HG03280 (cell line): ENCODE results near the gene NOL11.
"Not testable (repeated sequence)": the region's sequence is repeated elsewhere in the genome, so short reads cannot be mapped to it uniquely, and the experiment has no call there.

Source experiments
- ATAC-seq: cut with Tn5 transposase; IDR thresholded peaks from one replicate; pipeline ENCODE4 v1.9.1; 2021; ENCODE audit warnings: mild to moderate bottlenecking, moderate library complexity; ENCODE audit not compliant: unreplicated experiment

Gene NOL11

DNA sequence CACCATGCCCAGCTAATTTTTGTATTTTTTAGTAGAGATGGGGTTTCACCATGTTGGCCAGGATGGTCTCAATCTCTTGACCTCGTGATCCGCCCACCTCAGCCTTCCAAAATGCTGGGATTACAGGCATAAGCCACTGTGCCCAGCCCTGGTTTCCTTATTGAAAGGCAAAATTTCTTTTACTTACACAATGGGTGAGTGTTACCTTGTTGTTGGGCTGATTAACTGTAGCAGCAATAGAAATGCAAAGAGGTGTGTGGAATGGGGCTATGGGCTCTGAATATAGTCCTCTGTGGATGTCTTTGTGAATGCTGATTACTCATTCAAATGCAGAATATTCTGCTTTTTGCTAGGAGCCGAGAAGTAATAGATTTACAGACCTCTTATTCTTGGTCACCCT is 34.4 kb downstream of the NOL11 start:
- ATAC-seq = not testable (repeated sequence)

DNA sequence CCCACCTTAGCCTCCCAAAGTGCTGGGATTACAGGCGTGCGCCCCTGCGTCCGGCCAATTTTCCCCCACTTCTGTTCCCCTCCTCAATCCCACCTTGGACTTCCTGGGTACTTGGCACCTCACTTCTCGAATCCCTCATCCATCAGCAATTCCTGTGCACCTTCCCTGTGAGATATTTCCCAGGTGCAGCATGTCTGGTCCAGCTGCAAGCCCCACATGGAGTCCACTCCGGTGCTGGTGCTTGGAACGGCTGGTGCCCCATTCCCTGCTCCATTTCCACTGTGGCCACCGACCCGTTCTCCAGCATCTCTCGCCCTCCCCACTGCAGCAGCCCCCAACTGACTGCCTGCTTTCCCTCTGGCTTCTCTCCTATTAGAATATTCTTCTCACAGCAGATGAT is 35.3 kb downstream of the NOL11 start:
- ATAC-seq = no peak

DNA sequence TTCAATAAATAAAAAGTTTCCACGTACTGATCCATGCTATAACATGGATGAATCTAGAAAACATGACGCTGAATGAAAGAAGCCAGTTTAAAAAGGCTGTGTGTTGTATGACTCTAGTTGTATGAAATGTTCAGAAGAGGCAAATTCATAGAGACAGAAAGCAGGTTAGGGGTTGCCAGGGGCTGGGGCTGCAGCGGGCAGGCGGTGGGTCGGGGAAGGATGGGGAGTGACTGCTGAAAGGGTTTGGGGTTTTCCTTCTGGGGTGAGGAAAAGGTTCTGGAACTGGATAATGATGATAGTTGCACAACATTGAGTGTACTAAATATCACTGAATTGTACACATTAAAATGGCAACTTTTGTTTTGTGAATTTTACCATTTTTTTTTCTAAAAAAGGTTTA is 36.3 kb downstream of the NOL11 start:
- no peak for ATAC-seq

DNA sequence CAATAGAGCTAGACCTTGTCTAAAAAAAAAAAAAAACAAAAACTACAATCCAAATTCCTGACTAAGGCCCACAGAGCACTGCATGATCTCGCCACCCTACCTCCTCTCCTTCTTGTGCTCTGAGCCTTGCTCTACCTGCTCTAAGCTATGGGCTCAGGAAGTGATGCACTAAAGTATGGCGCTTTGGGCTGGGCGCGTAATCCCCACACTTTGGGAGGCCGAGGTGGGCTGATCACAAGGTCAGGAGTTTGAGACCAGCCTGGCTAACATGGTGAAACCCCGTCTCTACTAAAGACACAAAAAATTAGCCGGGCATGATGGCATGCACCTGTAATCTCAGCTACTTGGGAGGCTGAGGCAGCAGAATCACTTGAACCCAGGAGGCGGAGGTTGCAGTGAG is 37.0 kb downstream of the NOL11 start:
- not testable (repeated sequence) for ATAC-seq

DNA sequence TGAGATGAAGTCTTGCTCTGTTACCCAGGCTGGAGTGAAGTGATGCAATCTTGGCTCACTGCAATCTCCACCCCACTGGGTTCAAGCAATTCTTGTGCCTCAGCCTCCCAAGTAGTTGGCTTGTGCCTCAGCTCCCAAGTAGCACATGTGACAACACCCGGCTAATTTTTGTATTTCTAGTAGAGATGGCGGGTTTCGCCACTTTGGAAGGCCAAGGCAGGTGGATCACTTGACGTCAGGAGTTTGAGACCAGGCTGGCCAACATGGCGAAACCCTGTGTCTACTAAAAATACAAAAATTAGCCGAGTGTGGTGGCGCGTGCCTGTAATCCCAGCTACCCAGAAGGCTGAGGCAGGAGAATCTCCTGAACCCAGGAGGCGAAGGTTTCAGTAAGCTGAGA is 39.0 kb downstream of the NOL11 start:
- ATAC-seq = not testable (repeated sequence)

DNA sequence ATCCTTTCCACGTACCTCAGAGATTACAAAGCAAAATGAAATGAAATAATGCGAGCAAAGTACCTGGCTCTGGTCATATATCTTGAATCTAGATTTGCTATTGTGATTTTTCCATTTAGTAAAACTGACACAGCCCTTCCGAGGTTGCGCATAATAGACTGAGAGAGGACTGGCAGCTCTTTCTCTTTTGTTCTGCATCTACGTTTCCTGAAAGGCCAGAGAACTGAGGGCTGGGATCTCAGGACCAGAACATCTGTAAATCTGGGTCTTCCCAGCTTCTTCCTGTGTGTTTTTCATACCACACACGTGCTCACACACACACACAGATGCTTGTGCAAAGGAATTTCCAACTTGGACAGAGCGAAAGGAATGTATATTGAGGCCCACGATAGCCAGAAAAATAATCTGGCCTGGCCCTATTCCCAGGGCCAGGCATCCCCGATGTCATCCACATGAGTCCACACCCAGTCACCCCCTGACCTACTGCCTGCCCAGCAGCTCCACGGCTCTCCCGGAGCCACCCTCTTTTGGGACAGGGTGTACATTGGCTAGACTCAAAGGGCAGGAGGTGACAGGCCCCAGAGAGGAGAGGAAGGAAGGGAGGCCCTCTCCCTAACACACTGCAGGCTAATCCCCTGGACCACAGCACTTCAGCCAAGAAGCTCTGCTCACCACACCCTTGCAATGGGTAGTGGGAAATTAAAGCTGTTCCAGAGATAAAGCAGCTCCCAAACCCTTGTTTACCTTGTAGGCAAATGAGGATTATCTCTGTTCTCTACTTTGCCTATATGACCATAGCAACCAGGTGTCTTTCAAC is 41.8 kb downstream of the NOL11 start:
- ATAC-seq = no peak

DNA sequence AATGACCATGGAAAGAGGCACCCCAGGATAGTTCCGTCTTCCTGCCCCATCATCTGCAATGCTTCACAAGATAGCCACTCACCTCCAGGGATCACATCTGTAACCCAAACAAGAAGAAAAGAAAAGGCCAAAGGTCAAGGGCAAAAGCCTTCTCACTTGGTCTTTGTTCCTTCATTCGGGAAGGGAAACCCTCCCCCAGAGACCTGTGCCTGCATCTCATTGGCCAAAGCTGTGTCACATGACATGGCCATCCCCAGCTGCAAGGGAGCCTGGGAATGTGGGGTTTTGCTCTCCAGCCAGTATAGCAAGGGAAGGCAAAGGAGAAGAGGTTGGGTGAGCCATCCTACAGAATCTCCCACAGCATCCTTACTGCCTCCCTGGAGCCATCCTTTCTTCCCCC is 47.9 kb downstream of the NOL11 start:
- ATAC-seq = no peak

DNA sequence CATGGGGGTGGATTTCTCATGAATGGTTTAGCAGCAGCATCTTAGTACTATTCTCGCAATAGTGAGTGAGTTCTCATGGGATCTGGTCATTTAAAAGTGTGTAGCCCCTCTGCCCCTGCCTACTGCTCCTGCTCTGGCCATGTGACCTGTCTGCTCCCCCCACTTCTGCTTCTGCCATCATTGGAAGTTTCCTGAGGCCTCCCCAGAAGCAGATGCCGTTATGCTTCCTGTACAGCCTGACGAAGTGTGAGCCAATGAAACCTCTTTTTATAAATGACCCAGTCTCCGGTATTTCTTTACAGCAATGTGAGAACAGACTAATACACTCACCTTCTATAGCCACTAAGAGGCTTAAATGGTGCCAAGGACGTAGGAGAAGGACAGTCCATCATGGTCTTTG is 51.5 kb downstream of the NOL11 start:
- ATAC-seq = no peak

DNA sequence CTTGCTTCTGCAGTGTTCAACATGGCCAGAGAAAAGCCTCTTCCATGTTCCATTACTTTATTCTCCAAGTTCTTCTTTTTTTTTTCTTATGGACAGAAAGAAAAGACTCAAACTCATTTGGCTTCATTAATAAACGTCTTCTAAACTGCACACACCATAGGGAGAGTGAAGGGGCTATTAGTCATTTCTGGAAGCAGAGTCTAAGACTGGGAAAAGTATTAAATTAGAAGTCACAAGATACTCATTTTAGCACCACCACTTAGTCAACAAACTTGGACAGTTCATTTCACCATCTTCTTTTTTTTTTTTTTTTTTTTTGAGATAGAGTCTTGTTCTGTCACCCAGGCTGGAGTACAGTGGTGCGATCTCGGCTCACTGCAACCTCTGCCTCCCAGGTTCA is 52.8 kb downstream of the NOL11 start:
- no peak for ATAC-seq

DNA sequence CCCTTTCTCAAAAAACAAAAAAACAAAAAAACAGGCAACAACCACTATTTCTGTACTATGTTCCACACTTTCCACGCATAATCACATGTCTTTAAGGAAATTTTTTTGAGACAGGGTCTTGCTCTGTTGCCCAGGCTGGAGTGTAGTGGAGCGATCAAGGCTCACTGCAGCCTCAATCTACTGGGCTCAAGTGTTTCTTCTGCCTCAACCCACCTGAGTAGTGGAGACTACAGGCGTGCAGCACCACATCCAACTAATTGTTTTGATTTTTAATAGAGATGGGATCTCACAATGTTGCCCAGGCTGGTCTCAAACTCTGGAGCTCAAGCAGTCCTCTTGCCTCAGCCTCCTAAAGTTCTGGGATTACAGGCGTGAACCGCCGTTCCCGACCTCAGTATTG is 54.9 kb downstream of the NOL11 start:
- ATAC-seq = no peak

DNA sequence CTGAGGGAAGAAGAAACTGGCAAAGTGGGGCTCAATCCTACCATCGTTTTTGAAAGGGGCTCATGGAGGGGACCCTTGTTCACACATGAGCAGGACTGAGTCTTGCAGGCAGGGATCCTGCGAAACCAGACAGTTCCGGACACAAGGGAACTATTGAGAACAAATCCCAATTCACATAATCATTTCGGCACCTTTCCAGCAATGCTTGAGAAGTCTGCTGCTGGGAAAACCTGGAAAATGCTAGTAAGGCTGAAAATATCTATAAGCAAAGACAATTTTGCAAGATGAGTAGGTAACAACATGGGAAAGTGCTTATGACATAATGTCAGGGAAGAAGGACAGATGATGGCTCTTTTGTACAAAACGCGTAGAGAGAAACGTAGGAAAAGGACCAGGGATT is 55.5 kb downstream of the NOL11 start:
- ATAC-seq = no peak

DNA sequence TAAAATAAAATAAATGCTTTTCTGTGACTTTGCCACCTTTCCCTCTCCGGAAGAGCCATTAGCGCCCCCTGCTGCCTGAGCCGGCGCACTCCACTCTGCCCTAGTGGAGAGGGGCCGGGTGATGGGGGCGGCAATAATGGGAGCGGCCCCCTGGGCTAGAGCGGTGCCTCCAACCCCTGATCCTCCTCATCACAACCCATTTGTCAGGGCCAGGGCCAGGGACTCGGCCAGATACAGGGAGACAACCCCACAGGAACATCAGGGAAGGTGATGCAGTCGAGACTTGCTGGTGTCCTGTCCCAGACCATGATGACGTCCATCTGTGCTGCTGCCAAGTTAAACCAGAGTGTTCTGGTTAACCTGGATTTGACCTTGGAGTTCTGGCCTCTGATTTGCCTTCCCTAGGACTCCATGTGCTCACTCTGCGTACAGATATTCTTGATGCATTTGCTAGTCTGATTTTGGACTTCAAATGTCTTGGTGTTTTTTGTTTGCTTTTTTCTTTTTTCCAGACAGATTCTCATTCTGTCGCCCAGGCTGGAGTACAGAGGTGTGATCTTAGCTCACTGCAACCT is 61.4 kb downstream of the NOL11 start:
- ATAC-seq = no peak

DNA sequence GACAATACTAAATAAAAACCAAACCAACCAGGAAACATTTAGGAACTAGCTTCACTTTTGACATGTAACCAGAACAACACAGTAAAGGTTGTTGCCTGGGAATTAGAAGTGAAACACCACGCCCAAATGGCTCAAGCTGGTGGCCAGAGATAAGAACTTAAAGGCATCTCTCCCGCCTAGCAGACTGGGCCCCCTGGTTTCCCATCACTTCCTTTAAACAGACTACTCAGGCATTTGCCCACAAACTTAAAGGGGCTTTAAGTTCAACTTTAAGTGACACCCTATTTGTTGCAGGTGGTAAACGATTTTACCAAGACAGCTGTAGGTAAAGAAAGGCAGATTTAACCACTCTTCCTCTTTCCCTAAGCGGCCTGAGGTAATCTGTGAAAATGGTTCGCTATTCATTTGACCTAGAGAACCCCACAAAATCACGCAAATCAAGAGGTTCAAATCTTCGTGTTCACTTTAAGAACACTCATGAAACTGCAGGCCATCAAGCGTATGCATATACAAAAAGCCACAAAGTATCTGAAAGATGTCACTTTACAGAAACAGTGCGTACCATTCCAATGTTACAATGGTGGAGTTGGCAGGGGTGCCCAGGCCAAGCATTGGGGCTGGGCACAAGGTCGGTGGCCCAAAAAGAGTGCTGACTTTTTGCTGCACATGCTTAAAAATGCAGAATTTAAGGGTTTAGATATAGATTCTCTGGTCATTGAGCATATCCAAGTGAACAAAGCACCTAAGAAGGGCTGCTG is 66.8 kb downstream of the NOL11 start:
- ATAC-seq = no peak

DNA sequence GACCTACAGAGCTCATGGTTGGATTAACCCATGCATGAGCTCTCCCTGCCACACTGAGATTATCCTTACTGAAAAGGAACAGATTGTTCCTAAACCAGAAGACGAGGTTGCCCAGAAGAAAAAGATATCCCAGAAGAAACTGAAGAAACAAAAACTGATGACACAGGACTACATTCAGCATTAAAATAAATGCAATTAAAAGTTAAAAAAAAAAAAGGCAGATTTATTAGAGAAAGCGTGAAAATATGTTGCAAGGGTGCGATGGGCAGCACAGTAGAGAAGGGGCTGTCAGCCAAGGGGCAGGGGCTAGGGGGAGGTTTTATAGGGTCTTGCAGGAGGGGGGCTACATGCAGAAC is 67.4 kb downstream of the NOL11 start:
- ATAC-seq = no peak

DNA sequence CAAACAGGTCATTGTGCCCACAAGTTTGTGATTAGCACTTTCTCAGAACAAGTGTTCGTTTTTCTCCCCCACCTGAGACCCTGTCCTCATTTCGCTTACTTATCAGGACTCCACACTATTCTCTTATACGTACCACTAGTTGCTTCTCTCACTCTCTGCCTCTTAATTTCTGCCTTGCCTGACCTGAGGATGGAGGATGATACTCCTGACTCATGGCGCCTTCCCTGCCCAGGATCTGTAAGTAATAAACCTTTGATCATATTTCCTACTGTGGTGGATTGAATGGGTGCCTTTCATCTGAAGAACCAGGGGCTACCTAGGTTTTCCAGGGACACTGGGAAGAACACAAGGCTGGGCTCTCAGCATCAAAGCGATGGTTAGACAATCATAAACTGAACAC is 67.8 kb downstream of the NOL11 start:
- ATAC-seq = no peak
